Measurements from ENCODE around the gene ITGB1.

DNA sequence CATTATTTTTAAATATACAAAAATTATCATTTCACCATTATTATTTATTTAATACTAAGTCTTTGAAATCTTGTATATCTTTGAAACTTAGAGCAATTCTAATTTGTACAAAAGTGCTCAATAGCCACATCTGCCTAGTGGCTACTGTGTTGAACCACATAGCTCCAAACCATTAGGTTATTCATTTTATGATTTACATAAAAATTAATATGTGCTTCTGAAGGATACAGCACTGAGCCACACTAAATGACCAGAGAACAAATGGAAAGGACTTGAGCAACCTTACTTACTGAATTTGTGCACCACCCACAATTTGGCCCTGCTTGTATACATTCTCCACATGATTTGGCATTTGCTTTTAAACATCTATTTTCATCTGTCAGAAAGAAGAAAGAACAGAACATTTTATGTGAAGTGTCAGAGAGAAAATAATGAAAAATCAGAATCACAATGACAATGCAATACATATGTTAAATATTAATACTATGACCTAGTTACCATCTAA, 25.8 kb downstream of the ITGB1 start:
- TF ChIP-seq POLR2A (IDR thresholded peaks at IDR 0.05) (no peak), POLR2AphosphoS5 (IDR thresholded peaks at IDR 0.05) (no peak)

Data from breast epithelium (tissue), 3 donors.